GM12872 (cell line): ENCODE measurements around the gene PTPRC.

Experiments used
- CTCF ChIP-seq: IDR thresholded peaks from 3 replicates; pipeline ENCODE4 v1.5.1; 2011; ENCODE audit warnings: low read depth, mild to moderate bottlenecking, low read length, moderate library complexity; ENCODE audit not compliant: insufficient read depth

Gene PTPRC

GRCh38 chr1:198656500-198656932 lies 17.7 kb downstream of the PTPRC start:
- no peak for TF ChIP-seq CTCF

- TF ChIP-seq CTCF, result no peak
These were observed 18.8 kb downstream of the PTPRC start for GRCh38 chr1:198657550-198658064.

GRCh38 chr1:198660341-198661261 lies 21.8 kb downstream of the PTPRC start:
- no peak for TF ChIP-seq CTCF

GRCh38 chr1:198662821-198663220 lies 24.0 kb downstream of the PTPRC start:
- no peak for TF ChIP-seq CTCF

- no peak for TF ChIP-seq CTCF
These were observed 25.4 kb downstream of the PTPRC start for GRCh38 chr1:198664068-198664788.

GRCh38 chr1:198667186-198667585 lies 28.3 kb downstream of the PTPRC start:
- no peak for TF ChIP-seq CTCF

- no peak for TF ChIP-seq CTCF
These were observed 29.0 kb downstream of the PTPRC start for GRCh38 chr1:198667807-198668206.
